HG02678 (cell line): ENCODE data around the gene POLR2F.

ENCODE experiments used
- ATAC-seq: cut with Tn5 transposase; IDR thresholded peaks from one replicate; pipeline ENCODE4 v1.9.1; 2021; ENCODE audit warnings: mild to moderate bottlenecking, moderate library complexity; ENCODE audit not compliant: unreplicated experiment

POLR2F gene

DNA sequence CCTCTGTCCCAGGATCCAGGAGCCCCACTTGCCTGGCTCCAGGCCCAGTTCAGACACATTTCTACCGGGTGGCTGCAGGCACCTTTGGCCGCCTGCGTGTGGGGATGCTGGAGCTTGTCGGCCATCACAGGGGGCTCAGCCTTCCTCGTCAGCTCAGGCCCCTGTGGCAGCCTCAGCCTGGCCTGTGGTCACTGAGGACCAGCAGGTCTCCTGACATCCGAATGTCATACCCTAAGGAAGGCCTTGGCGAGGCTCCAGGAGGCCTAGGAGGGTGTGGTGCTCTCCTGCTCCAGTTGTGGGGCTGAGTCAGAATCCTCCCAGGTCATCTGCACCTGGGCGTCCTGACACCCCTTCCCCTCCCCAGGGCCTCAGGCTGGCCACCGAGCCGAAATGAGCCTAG lies 45.7 kb downstream of the POLR2F start:
- no peak for ATAC-seq

GRCh38 chr22:37999640-38000272 lies 46.3 kb downstream of the POLR2F start:
- no peak for ATAC-seq

DNA sequence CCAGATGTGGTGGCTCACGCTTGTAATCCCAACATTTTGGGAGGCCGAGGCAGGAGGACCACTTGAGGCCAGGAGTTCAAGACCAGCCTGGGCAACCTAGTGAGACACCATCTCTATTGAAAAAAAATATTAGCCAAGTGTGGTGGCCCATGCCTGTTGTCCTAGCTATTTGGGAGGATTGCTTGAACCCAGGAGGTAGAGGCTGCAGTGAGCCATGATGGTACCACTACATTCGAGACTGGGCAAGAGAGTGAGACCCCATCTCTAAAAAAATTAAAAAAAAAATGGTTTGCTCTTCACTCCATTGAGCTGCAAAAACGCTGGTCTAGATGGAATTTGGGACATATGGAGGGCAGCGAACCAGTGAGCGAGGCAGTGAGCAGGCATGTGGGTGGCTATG lies 52.4 kb downstream of the POLR2F start:
- ATAC-seq, result no peak

GRCh38 chr22:38006906-38007305 lies 53.4 kb downstream of the POLR2F start:
- no peak for ATAC-seq

- ATAC-seq, result no peak
These were observed 53.9 kb downstream of the POLR2F start for GRCh38 chr22:38007330-38007902.

DNA sequence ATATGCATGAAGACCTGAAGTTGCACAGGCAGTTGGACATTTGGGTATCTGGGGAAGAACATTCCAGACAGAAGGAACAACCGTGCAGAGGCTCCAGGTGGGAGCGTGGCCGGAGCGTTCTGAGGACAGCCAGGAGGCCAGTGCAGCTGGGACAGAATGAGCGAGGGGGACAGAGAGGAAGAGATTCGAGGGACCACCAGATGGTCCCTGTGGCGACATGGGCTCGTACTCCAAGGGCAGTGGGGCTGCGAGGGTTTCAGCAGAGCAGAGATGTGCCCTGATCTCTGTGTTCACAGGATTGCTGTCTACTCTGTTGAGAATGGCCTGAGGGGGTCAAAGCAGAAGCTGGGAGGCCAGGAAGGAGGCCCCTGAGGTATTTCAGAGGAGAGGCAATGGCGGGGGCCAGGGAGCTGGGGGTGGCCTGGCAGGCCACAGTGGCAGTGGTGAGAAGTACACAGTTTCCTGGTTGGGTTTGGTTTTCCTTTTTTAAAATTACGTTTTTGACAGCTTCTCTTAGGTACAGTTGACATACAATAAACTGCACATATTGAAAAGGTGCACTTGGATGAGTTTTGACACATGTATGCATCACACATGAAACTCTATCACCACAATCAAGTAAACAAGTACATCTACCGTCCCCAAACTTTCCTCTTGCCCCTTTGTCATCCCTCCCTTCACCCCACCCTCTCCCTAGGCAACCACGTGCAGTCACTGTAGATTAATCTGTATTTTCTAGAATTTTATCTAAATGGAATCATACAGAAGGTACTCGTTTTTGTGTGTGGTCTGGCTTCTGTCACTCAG lies 55.7 kb downstream of the POLR2F start:
- no peak for ATAC-seq

GRCh38 chr22:38012604-38013072 lies 59.1 kb downstream of the POLR2F start:
- ATAC-seq, result no peak

DNA sequence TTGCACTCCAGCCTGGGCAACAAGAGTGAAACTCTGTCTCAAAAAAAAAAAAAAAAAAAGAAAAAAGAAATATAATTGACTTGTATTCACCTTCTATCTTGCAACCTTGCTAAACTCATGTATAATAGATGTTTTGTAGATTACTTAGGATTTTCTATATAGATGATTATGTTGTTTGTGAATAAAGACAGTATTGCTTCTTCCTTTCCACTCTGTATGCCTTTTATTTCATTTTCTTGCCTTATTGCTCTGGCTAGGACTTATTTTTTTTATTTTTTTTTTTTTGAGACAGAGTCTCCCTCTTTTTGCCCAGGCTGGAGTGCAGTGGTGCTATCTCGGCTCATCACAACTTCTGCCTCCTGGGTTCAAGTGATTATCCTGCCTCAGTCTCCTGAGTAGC lies 60.6 kb downstream of the POLR2F start:
- no peak for ATAC-seq

- no peak for ATAC-seq
These were observed 63.0 kb downstream of the POLR2F start for GRCh38 chr22:38016182-38017151.

DNA sequence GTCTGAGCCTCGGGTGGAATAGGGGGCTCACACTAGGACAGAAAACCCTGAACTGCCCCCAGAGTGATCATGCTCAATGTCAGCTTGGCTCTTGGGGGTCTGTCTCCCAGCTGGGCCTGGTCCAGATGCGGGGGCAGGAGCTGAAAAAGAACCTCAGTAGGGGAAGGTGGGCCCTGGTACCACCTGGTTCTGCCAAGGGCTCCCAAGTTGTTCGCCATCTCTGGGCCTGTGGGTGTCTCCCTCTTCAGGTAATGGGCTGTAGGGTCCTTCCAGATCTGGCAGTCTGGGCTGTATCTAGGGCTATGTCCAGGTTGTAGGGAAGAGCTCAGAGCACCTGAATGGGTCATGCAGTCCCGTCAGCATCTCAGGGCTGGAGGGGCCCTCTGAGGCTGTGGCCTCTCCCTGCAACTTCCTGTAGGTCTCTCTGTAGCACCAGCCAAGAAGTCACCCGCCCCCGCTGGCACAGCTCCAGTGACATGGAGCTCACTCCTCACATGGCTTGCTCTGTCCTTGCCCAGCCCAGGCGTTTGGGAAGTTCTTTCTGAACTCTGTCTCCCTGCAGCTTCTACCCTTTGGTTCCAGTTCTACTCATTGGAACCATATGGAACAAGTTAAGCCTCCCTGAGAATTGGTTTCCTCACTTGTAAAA lies 63.9 kb downstream of the POLR2F start:
- no peak for ATAC-seq

GRCh38 chr22:38017939-38018885 lies 64.7 kb downstream of the POLR2F start:
- ATAC-seq, result no peak
